Stimulated activated CD8-positive, alpha-beta memory T cell treated with anti-CD3 and anti-CD28 coated beads, Interleukin-7, amount 100 ng/mL, for 24 hours (primary cell): ENCODE measurements around the gene CHTOP.
"Not testable (repeated sequence)": the region's sequence is repeated elsewhere in the genome, so short reads cannot be mapped to it uniquely, and the experiment has no call there.

Experiments
- DNase-seq: peaks from one replicate; pipeline ENCODE4 v3.0.0-alpha.2; 2020; ENCODE audit warnings: low read depth

CHTOP gene, protein sequence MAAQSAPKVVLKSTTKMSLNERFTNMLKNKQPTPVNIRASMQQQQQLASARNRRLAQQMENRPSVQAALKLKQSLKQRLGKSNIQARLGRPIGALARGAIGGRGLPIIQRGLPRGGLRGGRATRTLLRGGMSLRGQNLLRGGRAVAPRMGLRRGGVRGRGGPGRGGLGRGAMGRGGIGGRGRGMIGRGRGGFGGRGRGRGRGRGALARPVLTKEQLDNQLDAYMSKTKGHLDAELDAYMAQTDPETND

DNA sequence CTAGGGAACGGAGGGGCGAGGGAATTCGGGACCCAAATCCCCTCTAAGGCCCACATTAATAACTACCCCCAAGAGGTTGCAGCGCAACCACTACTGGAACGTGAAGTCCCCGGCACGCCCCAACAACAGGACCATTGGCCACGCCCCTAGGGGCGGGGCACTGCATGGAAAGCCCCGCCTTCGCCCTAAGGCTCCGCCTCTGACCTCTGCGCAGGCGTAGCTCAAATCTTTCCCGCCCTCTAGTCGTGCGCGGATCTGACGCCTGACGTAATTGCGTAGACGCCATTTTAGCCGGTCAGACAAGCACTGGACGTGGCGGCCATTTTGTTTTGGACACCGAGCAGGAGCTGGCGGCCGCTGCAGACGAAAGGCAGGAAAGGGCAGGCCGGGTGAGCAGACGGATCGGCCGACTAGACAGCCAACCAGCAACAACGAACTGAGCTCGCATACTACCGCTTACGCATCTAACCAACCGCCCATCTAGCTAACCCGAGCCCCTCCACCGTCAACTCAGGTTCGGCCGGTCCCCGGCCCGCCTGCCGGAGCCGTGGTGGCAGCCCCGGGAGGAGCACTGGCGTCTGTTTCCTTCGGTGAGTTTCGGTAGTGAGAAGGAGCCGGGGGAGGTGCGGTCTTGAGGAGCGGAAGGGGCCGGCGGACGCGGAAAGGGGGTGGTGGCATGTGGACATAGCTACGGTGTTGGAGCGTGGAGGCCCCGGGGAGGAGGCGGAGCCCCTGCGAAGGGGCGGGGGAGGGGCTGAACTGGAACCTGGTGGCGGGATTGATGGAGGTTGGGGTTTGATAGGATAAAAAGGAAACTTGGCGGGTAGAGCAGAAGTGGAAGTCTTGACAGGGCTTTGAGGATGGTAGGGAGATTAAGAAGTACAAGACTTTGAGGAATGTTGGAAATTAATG is at the start of gene CHTOP:
CHTOP (plus strand) TSS at position 313 of the 912 bp plus-strand sequence. CDS start 2,523 bp downstream, outside the sequence.
- peak; percentile 90 for DNase-seq

DNA sequence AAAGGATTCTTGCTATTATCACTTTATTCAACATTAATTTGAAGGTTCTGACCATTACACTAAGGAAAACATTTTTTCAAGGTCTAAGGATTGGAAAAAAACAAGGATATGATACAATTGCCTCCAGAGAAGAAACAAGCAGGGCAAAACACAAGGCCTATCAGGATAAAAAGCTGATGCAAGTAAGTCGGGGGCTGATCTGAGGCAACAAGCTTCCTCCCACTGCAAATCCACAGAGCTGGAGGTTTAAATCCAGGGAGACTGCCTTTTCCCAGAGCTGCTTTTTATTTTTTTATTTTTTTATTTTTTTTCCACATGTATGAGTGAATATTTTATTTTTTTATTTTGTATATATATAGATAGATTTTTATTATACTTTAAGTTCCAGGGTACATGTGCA is 48.9 kb upstream of the CHTOP start:
- no peak for DNase-seq

GRCh38 chr1:153586347-153586746 is 47.5 kb upstream of the CHTOP start:
- DNase-seq: no peak

- no peak for DNase-seq
Observed at GRCh38 chr1:153587314-153587713, 46.6 kb upstream of the CHTOP start.

- DNase-seq: not testable (repeated sequence)
Observed at GRCh38 chr1:153588033-153588432, 45.8 kb upstream of the CHTOP start.

DNA sequence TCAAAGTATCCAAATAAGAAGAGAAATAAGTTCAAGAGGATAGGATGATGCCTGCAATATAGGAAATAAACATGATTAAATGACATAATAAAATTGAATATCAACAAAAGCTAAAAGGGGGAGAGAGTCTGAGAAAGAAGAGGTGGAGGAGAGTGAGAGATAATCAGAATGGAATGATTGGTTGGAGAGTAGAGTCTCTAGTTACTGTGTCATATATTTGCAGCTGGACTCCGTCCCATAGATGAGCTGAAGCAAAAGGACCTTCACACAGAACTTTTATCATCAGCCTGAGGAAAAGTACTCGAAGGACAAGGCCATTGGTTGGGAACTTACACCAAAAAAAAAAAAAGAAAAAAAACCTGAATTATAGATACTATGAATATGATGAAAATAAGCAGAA is 45.4 kb upstream of the CHTOP start:
- DNase-seq: no peak

GRCh38 chr1:153592748-153593147 is 41.1 kb upstream of the CHTOP start:
- no peak for DNase-seq

- no peak for DNase-seq
Observed at GRCh38 chr1:153597206-153597605, 36.7 kb upstream of the CHTOP start.

DNA sequence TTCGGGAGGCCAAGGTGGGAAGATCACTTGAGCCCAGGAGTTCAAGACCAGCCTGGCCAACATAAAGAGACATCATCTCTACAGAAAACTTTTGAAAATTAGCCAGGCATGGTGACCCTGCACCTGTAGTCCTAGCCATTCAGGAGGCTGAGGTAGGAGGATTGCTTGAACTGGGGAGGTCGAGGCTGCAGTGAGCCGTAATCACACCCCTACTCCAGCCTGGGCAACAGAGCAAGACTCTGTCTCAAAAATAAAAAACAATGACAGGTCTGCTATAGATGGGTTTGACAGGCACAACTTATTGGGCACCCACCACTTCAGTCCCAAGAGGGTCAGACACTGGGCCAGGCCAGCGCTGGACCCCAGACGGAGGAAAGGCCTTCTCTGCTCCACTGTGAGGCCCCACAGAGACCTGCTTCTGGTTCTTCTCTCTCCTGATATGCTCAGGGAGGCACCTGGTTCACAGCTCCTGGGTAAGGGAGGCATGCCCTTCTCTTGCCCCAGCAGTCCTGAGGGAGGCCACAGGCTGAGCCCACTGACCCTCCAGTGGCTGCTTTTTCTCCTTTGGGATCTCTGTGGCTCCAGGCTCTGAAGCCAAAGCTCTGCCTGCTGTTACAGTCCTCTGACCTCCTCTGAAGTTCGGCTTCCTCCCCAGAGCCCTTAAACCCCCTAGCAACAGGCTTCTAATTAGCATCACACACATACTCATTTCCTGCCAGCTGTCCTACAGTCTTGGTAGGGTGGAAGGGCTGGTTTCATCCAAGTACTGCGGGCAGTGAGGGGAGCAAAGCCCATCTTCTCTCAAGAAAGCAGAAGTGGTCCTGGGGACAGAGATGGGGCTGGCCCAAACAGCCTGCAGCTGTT is 35.3 kb upstream of the CHTOP start:
- DNase-seq: no peak

- no peak for DNase-seq
Observed at GRCh38 chr1:153599847-153600246, 34.0 kb upstream of the CHTOP start.

GRCh38 chr1:153602749-153603148 is 31.1 kb upstream of the CHTOP start:
- DNase-seq: no peak

GRCh38 chr1:153606194-153606593 is 27.7 kb upstream of the CHTOP start:
- no peak for DNase-seq

- no peak for DNase-seq
Observed at GRCh38 chr1:153607381-153607780, 26.5 kb upstream of the CHTOP start.

GRCh38 chr1:153608089-153608682 is 25.7 kb upstream of the CHTOP start:
- DNase-seq: no peak

- no peak for DNase-seq
Observed at GRCh38 chr1:153608742-153609584, 24.9 kb upstream of the CHTOP start.

- no peak for DNase-seq
Observed at GRCh38 chr1:153609585-153609907, 24.3 kb upstream of the CHTOP start.

DNA sequence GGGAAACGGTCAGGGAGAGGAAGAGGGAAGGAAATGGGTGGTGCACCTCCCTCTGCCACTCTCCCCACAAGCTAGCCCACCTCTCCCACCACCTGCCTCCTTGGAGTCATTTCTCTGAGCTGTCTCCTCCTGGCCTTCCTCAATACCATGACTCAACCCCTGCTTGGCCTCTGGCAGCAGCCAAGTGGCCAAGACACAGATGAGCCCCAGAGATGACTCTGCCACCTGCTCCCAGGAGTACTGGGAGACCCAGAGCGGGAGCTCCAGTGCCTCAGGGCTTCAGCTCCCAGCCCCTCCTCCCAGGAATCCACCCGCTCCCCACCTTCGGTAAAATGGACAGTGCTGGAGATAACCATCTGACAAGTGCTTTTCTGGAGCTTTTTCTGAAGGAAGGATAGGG is 23.5 kb upstream of the CHTOP start:
- no peak for DNase-seq

DNA sequence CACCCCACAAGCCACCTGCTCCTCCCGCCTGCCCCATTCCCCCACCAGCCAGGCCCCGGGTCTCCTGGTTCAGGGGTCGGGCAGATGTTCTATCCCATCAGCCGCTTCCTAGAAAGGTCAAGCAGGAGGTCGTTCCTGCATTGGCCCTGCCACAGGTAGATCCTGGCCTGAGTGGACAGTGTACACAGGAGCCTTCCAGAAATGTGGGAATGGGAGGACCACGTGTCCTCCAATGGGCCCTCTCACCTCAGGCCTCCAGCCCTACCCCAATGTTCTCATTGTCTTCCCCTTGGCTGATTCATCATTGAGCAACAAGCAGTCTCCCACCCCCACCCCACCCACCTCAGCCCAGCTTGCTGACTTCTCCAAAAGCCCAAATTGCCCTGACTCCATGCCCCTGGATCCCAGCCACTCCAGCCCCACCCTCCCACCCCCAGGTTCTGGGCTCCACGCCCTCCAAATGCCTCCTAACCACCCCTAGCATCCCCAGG is 23.0 kb upstream of the CHTOP start:
- no peak for DNase-seq

DNA sequence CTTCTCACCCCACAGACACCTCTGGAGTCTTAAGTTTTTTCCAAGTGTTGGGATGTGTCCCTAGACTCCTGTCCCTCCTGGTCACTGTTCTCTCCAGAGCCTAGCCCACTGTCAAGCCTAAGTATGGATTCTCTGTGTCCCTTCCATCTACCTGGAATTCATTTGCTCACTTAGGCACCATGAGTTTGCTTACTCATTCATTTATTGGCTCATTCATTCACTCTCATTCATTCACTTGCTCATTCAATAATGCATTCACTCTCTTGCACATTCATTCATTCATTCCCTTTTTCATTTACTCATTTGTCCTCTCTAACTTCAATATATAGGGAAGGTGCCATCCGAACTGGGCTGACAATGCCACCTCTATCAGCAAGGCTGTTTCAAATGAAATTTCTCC is 22.5 kb upstream of the CHTOP start:
- no peak for DNase-seq

DNA sequence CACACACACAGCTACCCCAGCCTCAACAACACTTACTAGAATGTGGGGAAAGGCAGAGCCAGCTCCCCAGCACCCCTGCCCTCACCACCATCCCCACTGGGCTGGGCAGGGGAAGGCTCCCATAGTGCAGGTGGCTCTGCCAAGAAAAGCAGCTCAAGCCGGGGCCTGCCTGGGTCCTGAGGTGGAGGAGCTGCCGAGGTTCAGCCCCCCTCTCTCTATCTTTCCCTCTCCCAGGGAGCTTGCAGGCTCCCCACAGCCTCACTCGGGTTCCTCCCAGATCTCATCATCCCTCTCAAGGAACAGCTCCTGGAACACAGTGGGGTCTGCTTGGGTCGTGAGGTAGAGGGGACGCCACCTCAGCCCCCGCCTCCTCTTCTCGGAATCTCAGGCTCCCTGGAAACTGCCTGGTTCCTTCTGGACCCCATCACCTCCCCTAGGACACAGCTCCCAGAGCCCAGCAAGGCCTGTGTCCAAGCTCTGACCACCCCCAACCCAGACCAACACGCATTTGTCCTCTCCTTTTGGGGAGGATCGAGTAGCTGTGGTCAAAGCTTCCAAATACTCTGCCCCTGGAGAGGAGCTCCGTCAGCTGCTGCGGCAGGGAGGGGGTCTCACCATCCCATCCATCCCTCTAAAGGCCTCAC is 21.6 kb upstream of the CHTOP start:
- DNase-seq: no peak
